Fibroblast of the conjunctiva (primary cell): Measurements from ENCODE around the gene SRSF3.
"Not testable (repeated sequence)": the region's sequence is repeated elsewhere in the genome, so short reads cannot be mapped to it uniquely, and the experiment has no call there.

Experiments
- DNase-seq: peaks from one replicate; pipeline ENCODE4 v3.0.0-alpha.2; 2010; ENCODE audit warnings: low read depth

SRSF3 gene

DNA sequence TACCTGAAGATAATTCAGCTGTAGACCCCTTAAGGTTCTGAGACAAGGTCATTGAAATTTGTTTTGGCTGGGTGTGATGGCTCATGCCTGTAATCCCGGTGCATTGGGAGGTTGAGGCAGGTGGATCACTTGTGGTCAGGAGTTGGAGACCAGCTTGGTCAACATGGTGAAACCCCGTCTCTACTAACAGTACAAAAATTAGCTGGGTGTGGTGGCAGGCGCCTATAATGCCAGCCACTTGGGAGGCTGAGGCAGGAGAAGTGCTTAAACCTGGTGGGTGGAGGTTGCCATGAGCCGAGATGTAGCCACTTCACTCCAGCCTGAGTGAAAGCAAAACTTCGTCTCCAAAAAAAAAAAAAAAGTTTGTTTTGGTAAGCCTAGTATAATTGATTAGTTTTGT is 11.0 kb downstream of the SRSF3 start:
- DNase-seq: no peak

DNA sequence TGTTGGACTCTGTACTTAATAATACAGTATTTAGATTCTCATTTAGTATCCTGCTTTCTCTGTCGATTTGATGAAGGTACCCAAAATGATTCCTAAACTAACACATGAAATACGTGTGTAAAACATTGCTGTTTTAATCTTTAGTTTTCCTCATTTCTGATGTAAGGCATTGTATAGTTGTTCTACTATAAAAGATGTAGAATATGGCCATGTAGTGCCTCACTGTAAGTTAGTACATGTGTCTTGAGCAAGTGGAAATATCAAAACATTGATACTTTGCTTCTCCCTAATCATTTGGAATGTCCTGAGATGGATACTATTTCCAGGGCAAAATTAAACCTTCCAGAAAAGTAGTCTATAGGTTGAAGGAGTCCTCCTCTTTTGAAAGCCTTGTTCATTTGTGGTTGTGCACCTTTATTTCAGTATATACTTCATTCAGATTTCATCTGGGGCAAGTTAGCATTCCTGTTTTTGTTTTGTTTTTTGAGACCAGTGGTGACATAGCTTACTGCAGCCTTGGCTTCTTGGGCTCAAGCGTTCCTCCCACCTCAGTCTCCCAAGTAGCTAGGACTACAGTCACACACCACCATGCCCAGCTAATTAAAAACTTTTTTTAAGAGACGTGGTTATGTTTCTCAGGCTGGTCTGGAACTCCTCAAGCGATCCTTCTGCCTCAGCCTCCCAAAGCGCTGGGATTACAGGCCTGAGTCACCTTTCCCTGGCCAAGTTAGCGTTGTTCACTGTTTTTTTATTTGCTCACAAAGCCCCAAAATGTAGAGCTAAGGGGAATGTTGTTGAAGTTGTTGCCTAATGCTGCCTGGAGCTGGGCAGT is 11.6 kb downstream of the SRSF3 start:
- no peak for DNase-seq

DNA sequence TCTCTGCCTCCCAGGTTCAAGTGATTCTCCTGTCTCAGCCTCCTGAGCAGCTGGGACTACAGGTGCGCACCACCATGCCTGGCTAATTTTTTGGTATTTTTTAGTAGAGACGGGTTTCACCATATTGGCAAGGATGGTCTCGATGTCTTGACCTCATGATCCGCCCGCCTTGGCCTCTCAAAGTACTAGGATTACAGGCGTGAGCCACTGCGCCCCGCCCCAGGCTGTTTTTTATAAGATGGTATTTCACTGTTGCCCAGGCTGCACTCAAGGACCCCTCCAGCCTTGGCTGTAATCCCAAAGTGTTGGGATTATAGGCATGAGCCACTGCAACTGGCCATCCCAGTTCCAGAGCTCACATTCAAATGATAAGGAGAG is 13.1 kb downstream of the SRSF3 start:
- DNase-seq: not testable (repeated sequence)

DNA sequence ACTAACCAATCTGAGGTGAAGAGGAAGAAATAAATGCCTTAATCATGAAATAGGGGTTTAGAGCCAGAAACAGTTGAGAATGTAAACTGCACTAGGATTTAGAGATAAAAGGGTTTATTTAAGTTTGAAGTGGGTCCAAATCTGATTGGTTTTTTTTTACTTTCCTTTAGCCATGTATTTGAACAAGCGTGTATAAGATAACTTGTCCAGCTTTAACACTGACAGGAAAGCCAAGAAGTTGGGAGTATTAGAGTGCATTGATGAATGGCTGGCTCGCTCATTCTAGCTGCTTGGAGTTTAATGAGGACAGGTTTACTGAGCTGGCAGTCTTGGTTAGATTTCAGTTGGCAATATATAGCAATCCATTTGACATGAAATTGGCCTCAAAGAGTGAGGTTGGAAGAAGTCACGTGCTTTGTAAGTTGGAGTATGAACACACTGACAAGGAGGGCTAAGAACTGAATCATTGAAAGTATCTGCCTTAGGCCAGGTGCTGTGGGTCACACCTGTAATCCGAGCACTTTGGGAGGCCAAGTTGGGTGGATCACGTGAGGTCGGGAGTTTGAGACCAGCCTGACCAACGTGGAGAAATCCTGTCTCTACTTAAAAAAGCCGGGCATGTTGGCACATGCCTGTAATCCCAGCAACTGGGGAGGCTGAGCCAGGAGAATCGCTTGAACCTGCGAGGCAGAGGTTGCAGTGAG is 13.7 kb downstream of the SRSF3 start:
- no peak for DNase-seq

DNA sequence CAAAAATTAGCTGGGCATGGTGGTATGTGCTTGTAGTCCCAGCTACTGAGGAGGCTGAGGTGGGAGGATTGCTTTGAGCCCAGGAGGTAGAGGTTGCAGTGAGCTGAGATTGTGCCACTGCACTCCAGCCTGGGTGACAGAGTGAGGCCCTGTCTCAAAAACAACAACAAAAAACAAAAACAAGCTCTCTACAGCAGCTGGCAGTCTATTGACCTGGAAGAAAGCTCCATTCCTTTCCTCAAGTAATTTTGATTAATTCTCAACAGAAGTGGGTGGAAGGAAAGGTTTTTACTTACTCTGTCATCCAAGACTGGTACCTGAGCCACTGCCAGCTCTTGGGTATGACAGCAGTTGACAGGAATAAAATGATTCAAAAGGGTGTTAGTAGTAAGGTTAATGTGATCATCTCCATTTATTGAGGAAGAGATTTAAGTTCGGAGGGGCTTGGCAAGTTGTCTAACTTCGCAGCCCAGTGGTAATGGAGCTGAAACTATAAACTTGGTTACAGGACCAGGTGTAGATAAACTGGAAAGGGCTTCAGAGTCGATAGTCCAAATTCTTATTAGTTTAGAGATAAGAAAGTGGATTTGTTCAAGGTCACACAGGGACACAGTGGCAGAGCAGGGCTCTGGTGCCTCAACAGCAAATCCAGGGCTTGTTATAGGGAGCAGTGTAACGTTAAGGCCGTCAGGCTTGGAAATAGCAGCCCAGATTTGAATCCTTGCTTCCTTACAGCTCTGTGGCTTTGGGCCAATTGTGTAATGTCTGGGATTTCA is 14.8 kb downstream of the SRSF3 start:
- no peak for DNase-seq

DNA sequence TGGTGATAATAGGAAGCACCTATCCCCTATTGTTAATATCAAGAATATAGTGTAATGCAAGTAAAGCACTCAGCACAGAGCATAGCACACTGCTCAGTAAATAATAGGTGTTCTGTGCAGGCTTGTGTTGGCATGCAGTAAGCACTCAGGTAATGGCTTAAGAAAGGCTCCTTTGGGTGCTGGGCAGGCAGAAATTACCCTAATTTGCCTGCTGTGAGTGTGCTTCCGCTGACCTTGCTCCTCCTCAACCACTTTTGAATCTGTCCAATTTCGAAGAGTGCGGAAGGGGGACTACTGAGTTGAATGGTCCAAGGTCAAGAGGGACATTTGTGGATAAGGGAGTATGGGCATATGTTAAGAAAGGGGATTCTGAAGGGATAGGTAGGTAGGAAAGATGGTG is 15.4 kb downstream of the SRSF3 start:
- DNase-seq: no peak

DNA sequence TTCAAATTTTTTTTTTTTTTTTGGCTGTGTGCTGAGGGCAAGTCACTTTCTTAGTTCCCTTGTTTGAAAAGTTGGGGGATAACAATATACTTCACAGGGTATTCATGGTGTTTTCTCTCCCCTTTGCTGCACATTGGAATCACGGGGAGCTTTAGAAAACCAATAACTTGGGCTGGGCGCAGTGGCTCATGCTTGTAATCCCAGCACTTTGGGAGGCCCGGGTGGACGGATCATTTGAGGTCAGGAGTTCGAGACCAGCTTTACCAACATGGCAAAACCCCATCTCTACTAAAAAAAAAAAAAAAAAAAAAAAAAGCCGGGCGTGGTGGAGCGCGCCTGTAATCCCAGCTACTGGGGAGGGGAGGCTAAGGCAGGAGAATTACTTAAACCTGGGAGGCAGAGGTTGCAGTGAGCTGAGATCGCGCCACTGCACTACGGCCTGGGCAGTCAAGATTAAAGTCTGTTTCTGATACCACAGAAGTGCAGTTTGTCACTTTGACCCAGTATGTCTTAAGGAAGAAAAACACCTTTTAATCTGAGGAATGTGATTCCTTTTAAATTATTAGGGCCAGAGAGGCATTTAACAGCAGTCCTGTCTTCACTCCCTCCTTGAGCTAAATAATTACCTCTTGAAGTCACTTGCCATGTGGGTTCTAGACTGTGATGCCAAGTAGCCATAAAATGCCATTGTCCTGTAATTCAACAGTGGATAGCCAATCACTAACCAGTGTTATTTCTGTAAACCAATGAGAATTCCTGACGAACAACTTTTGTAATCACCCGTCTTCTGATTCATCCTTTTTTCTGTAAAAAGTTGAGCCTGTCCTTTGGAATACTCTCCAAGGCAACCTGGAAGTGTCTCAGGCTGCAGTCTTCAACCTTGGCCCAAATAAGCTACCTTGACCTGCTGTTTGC is 16.1 kb downstream of the SRSF3 start:
- no peak for DNase-seq

DNA sequence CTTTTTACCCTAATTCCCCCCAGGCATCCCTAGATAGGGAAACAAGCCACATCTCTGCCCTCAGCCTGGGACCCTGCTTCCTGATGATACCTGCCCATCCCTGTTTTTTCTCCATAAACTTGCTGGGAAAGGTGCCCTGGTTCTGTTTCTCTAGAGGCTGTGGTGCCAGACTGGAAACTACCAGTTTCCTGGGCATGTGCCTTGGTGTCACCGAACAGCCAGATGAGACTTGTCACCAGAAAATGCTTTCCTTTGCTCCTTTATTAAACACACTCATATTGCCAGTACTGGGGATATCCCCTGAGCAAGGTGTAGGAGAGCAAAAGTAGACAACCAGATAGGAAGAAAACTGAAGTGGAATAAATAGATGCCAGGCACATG is 16.8 kb downstream of the SRSF3 start:
- DNase-seq: no peak

DNA sequence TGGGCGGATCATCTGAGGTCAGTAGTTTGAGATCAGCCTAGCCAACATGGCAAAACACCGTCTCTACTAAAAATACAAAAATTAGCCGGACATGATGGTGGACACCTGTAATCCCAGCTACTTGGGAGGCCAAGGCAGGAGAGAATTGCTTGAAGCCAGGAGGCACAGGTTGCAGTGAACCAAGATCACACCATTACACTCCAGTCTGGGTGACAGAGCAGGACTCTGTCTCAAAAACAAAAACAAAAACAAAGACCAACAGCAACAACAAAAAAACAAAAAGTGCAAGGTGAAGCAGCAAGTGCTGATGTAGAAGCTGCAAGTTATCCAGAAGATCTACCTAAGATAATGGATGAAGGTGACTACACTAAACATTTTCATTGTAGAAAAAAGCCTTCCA is 17.5 kb downstream of the SRSF3 start:
- not testable (repeated sequence) for DNase-seq

DNA sequence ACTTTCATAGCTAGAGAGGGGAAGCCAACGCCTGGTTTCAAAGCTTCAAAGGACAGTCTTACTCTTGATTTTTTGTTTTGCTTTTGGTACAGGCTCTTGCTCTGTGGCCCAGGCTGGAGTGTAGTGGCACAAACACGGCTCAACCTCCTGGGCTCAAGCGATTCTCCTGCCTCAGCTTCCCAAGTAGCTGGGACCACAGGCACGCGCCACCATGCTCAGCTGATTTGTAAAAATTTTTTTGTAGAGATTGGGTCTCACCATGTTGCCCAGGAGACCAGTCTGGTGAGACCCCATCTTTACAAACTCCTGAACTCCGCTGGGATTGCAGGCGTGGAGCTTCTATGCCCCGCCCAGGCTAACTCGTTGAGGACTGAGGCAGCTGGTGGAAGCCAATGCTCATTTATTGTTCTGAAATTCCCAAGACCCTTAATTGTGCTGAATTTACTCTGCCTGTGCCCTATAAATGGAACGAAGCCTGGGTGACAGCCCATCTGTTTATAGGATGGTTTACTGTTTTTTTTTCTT is 18.0 kb downstream of the SRSF3 start:
- DNase-seq: no peak

DNA sequence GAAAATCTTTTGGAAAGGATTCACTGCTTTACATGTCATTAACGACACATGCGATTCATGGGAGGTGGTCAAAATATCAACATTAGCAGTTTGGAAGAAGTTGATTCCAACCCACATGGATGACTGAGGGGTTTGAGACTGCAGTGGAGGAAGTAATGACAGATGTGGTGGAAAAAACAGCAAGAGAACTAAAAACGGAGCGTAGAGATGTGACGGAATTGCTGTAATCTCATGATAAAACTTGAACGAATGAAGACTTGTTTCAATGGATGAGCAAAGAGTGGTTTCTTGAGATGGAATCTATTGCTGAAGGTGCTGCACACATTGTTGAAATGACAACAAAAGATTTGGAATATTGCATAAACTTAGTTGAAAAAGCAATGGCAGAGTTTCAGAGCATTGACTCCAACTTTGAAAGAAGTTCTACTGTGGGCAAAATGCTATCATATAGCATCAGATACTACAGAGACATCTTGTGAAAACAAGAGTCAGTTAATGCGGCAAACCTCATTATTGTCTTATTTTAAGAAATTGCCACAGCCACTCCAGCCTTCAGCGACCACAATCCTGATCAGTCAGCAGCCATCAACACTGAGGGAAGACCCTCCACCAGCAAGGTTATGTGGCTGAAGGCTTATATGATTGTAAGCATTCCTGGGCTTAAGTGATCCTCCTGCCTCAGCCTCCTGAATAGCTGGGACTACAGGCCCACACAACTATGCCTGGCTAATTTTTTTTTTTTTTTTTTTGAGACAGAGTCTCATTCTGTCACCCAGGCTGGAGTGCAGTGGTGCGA is 19.2 kb downstream of the SRSF3 start:
- no peak for DNase-seq

DNA sequence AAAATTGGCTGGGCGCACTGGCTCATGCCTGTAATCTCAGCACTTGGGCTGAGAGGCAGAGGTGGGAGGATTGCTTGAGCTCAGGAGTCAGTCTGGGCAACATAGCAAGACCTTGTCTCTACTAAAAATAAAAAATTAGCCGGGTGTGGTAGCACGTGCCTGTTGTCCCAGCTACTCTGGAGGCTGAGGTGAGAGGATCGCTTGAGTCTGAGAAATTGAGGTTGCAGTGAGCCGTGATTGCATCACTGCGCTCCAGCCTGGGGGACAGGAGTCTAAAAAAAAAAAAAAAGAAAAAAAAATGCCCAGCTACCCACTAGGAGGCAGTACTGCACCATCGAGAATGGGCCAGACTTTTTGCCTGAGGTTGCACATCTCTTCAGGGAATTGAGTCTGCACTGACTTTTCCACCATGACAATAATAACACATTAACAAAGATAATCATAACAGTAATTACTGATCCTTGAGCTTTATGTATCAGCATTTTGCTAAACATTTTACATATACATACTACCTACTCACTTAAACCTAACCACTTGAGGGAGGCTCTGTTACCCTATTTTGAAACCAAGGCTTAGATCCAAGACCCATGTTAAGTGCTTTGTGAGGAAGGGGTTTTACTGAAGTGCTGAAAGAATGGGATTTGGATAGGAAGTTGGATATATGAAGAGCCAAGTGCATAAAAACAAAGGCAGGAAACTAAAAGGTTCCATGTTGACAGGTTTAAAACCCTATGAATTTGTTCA is 21.0 kb downstream of the SRSF3 start:
- DNase-seq: peak; percentile 66

DNA sequence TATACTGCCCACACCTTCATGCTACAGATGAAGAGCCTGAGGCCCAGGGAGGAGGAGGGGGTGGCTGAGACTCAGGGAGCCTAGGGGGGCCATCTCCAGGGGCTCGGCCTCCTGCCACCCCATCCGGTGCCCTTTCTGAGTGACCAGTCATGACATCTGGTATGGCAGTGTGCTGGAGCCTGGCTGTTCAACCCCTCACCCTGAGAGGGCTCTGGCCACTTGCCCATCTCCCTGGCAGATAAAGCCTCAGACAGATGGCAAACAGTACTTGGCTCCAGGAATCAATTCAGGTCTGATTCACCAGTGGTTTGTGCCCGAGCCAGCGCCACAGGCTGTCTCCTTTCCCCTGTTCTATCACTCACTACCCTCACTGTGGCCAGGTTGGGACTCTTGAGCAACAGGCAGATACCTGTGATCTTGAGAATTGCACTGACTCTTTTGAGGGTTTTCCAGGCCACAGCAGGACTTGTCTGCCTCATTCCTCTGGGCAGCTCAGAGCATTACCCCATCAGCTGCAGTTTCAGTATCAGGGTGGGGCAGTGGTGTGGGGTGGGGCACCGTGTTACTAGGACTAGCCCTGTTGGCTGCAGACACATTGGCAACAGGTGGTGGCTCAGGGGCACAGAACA is 22.8 kb downstream of the SRSF3 start:
- no peak for DNase-seq

DNA sequence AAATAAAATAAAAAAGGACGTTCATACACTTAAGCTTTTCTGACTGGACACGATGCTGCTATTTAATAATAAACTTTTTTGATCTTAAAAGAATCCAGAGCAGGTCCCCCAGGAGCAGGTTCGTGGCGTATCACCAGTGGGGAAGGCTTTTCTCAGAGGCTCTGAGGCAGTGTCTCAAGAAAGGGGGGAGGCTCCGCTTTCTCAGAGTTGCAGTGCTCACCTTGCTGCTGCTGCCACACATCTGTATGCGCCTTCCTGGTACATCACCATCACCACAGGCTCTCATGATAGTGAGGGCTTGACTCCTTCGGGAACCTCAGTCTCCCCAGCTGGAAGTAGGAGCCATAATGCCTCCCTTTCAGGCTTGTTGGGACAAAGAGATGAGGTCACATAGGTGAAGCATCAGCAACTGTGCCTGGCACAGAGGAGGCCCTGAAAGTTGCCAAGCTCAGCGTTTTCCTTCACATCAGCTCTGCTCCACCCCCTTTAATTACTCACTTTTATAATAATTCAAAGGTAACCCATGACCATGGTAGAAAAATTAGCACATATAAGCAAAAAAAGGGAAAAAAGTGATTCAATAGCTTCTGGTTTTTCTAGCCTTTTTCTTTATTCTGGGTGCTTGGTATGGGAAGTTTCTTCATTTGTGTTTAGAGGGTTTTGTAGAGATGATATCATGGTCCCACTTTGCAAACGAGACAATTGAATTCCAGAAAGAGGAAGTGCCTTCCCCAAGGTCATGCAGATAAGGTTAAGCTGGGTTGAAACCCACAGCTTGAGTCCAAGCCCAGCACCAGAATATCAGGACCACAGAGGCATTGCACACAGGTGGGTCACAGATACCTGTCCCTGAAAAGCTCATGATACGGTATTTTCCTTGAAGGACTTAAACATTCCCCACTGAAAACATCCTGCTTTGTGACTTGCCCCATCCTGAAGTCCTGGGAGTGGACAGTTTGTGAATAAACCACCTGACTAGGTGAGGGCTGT is 24.5 kb downstream of the SRSF3 start:
- DNase-seq: no peak

DNA sequence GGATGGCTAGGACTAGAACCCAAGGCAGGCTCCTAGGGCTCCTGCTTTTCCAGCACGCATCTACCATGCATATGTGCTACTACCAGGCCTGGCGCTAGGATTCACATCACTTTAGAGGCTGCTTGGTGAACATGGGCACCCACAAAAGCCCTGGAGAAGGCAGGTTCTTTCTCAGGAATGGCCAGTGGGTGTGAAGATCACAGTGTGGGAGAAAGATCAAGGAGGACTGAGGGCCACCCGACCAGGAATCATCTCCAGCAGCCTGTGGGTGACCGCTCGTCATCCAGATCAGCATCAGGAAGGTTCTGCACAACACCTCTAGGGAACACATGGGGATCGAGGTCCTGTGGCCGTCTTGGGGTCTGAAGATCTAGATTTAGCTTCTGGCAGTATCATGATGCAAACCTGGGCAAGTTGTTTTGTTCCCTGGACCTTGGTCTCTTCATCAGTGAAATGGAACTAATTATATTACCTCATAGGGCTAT is 27.3 kb downstream of the SRSF3 start:
- DNase-seq: no peak

DNA sequence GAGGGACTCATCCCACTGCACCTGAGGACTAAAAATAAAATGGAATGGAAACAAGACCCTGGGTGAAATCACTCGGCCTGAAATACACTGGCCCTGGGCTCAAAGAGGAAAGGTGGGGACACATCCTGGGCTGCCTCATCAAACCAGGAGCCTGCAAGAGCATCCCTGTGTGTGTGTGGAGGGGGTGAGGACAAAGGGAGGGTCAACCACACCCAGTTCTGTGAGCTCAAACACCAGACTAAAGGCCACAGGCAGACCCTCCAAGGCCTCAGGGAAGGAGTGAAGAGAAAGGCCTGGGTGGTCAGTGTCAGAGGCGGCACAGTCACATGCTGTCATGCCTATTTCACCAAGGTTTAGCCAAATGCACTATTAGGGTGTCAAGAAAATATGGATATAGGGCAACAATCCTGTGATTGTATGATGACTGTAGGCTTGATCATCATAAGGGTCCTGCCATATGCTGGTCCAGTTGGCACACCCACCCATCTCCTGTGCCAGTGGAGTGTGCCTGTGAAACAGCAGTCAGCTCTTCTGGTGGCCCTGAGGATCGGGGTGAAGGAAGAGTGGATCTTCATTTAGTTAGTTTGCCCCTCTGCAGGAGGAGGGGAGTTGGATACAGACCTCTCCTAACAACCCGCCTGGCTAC is 28.9 kb downstream of the SRSF3 start:
- no peak for DNase-seq
